GM12878 (cell line): ENCODE data around the gene THTPA.

ENCODE experiments used
- USF2 ChIP-seq: IDR thresholded peaks from 2 replicates; pipeline ENCODE4 v1.6.1; 2011; ENCODE audit warnings: low read depth, low read length, improper control_type of control experiment, borderline replicate concordance
- TF ChIP-seq, protein P1 (sequence below), 3 experiments: IDR thresholded peaks in 2 of 3; conservative IDR thresholded peaks in 1 of 3; 2 replicates each; pipeline ENCODE4 v1.5.1; 2011; ENCODE audit warnings: low read depth in 3 of 3, low read length in 3 of 3, mild to moderate bottlenecking in 3 of 3, control low read depth in 2 of 3, moderate library complexity in 2 of 3, inconsistent platforms in 1 of 3, mixed read lengths in 1 of 3; ENCODE audit not compliant: control insufficient read depth in 2 of 3, insufficient read depth in 1 of 3; ENCODE audit errors: extremely low read depth in 1 of 3

DNA sequence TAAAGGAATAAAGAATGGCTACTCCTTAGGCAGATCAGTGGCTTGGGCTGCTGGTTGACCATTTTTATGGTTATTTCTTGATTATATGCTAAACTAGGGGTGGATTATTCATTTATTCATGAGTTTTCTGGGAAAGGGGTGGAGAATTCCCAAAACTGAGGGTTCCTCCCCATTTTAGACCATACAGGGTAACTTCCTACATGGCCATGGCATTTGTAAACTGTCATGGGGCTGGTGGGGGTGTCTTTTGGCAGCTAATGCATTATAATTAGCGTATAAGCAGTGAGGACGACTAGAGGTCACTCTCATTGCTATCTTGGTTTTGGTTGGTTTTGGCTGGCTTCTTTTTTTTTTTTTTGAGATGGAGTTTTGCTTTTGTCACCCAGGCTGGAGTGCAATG, 48.1 kb downstream of the THTPA start:
- TF ChIP-seq, protein P1, sequence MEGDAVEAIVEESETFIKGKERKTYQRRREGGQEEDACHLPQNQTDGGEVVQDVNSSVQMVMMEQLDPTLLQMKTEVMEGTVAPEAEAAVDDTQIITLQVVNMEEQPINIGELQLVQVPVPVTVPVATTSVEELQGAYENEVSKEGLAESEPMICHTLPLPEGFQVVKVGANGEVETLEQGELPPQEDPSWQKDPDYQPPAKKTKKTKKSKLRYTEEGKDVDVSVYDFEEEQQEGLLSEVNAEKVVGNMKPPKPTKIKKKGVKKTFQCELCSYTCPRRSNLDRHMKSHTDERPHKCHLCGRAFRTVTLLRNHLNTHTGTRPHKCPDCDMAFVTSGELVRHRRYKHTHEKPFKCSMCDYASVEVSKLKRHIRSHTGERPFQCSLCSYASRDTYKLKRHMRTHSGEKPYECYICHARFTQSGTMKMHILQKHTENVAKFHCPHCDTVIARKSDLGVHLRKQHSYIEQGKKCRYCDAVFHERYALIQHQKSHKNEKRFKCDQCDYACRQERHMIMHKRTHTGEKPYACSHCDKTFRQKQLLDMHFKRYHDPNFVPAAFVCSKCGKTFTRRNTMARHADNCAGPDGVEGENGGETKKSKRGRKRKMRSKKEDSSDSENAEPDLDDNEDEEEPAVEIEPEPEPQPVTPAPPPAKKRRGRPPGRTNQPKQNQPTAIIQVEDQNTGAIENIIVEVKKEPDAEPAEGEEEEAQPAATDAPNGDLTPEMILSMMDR (IDR thresholded peaks at IDR 0.05 in 2 of 3, conservative IDR thresholded peaks at IDR 0.05 in 1 of 3; ENCODE audit: control insufficient read depth in 2 of 3, extremely low read depth in 1 of 3, insufficient read depth in 1 of 3, low read depth in 3 of 3, low read length in 3 of 3), result no peak
- no peak for TF ChIP-seq USF2
